OCI-LY1 (cell line): ENCODE measurements around the gene ARHGAP9.

ENCODE experiments used
- H2AFZ ChIP-seq: fragments of 200-600 bp; sonication (generic), shearing (Covaris generic); 2 replicates; pipeline ENCODE4 v1.6.0; 2014; ENCODE audit warnings: antibody characterized with exemption, mild to moderate bottlenecking, low read length
- H3F3A ChIP-seq: fragments of 200-600 bp; sonication (generic), shearing (Covaris generic); 2 replicates; pipeline ENCODE4 v1.6.0; 2014; ENCODE audit warnings: mild to moderate bottlenecking, antibody characterized with exemption, low read length, moderate library complexity; ENCODE audit not compliant: insufficient read depth
- H3K27ac ChIP-seq: fragments of 200-600 bp; sonication (generic); 2 replicates; pipeline ENCODE4 v1.5.1; 2014; ENCODE audit warnings: low read length, mixed run types, mild to moderate bottlenecking, low read depth; ENCODE audit not compliant: poor library complexity, severe bottlenecking
- H3K27me3 ChIP-seq: fragments of 200-600 bp; sonication (generic); 2 replicates; pipeline ENCODE4 v1.6.0; 2014; ENCODE audit warnings: antibody characterized with exemption, mild to moderate bottlenecking, low read length, moderate library complexity; ENCODE audit not compliant: insufficient read depth
- H3K36me3 ChIP-seq: fragments of 200-600 bp; sonication (generic); 2 replicates; pipeline ENCODE4 v1.6.1; 2014; ENCODE audit warnings: mild to moderate bottlenecking, antibody characterized with exemption, low read length, moderate library complexity, mixed read lengths; ENCODE audit not compliant: insufficient read depth
- H3K4me1 ChIP-seq: fragments of 200-600 bp; sonication (generic); 2 replicates; pipeline ENCODE4 v1.5.1; 2014; ENCODE audit warnings: mild to moderate bottlenecking, low read length, moderate library complexity; ENCODE audit not compliant: insufficient read depth, severe bottlenecking
- H3K4me2 ChIP-seq: fragments of 200-600 bp; sonication (generic), shearing (Covaris generic); 2 replicates; pipeline ENCODE4 v1.6.1; 2014; ENCODE audit warnings: low read length
- H3K4me3 ChIP-seq: fragments of 200-600 bp; sonication (generic); 2 replicates; pipeline ENCODE4 v1.5.1; 2014; ENCODE audit warnings: low read length, low read depth, mild to moderate bottlenecking, mixed read lengths; ENCODE audit not compliant: poor library complexity, severe bottlenecking
- H3K79me2 ChIP-seq: fragments of 200-600 bp; shearing (Covaris generic); 2 replicates; pipeline ENCODE4 v1.6.1; 2016; ENCODE audit warnings: mixed run types, low read length, mixed read lengths; ENCODE audit not compliant: insufficient read depth
- H3K9ac ChIP-seq: fragments of 200-600 bp; sonication (generic), shearing (Covaris generic); 2 replicates; pipeline ENCODE4 v1.6.1; 2014; ENCODE audit warnings: mild to moderate bottlenecking, low read length, mixed read lengths
- H3K9me2 ChIP-seq: fragments of 200-600 bp; sonication (generic), shearing (Covaris generic); 2 replicates; pipeline ENCODE4 v1.6.1; 2014; ENCODE audit warnings: low read depth, mild to moderate bottlenecking, low read length, mixed read lengths
- H3K9me3 ChIP-seq: fragments of 200-600 bp; shearing (Covaris generic); 2 replicates; pipeline ENCODE4 v1.6.1; 2014; ENCODE audit warnings: low read length, mixed read lengths
- H4K20me1 ChIP-seq: fragments of 200-600 bp; sonication (generic), shearing (Covaris generic); 2 replicates; pipeline ENCODE4 v1.6.0; 2016; ENCODE audit warnings: mild to moderate bottlenecking, low read length; ENCODE audit not compliant: insufficient read depth
- EZH2 ChIP-seq: fragments of 200-600 bp; sonication (generic), shearing (Covaris generic); IDR thresholded peaks from 2 replicates; pipeline ENCODE4 v1.8.0; 2017; ENCODE audit warnings: borderline replicate concordance, mixed run types, mild to moderate bottlenecking, antibody characterized with exemption, low read length, moderate library complexity, mixed read lengths
- TF ChIP-seq, protein P1 (sequence below): fragments of 200-600 bp; sonication (generic), shearing (Covaris generic); IDR thresholded peaks from 2 replicates; pipeline ENCODE4 v1.5.1; 2017; ENCODE audit warnings: mild to moderate bottlenecking, antibody characterized with exemption, low read length, moderate library complexity, mixed read lengths

The ARHGAP9 gene

DNA sequence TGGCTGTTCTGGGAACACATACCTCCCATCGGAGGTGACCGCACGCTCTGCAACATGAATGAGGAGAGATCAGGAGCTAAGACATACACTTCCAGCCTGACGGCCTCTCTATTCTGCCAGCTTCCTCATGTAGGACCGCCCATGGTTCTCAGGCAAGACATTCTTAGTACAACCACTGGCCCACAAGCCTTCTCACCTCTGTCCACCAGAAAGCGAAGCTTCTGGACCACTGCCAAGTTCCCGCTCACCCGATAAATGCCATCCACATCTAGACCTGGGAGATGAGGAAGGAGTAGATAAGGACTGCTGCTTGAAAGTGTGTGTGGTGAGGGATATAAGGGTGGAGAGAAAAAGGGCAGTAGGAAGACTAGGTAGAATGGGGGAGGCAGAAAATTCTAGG lies 5.2 kb downstream of the ARHGAP9 start:
- Histone ChIP-seq H3K4me3 (no peak overlapping the region), H3K9me2 (no peaks in the 10 kb centered on the region), H3K27ac (no peak overlapping the region), H3K79me2 (no peaks in the 10 kb centered on the region), H3K27me3 (no peaks in the 10 kb centered on the region), H3K9ac (no peak overlapping the region), H3F3A (no peaks in the 10 kb centered on the region), H3K4me2 (no peak overlapping the region), H2AFZ (no peak overlapping the region), H3K36me3 (no peaks in the 10 kb centered on the region; the same call in 1 of the 2 replicates), H3K9me3 (no peaks in the 10 kb centered on the region), H4K20me1 (no peaks in the 10 kb centered on the region), H3K4me1 (peaks cover 35% of the 10 kb centered on the region)
- TF ChIP-seq, protein P1, sequence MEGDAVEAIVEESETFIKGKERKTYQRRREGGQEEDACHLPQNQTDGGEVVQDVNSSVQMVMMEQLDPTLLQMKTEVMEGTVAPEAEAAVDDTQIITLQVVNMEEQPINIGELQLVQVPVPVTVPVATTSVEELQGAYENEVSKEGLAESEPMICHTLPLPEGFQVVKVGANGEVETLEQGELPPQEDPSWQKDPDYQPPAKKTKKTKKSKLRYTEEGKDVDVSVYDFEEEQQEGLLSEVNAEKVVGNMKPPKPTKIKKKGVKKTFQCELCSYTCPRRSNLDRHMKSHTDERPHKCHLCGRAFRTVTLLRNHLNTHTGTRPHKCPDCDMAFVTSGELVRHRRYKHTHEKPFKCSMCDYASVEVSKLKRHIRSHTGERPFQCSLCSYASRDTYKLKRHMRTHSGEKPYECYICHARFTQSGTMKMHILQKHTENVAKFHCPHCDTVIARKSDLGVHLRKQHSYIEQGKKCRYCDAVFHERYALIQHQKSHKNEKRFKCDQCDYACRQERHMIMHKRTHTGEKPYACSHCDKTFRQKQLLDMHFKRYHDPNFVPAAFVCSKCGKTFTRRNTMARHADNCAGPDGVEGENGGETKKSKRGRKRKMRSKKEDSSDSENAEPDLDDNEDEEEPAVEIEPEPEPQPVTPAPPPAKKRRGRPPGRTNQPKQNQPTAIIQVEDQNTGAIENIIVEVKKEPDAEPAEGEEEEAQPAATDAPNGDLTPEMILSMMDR = no peak
- no peak for TF ChIP-seq EZH2

DNA sequence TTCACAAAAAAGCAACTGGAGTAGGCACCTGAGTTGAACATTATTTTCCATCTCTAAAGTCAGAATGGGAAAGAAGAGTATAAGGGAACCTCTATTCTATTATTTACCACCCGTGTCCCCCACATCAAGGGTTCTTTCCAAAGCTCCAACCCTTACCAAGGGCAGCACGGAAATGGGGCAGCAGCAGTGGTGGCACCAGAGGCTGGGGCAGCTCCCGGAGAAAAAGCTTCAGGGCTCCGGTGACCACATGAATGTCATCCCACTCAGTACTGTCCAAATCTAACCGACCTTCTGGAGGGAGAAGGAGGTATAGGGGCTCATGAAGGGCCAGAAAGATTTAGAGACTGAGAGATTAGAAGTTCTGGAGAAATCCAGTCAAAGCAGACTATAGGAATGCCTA lies 5.8 kb downstream of the ARHGAP9 start:
- Histone ChIP-seq H3K36me3 (no peaks in the 10 kb centered on the region; the same call in 1 of the 2 replicates), H4K20me1 (no peaks in the 10 kb centered on the region), H3F3A (no peaks in the 10 kb centered on the region), H3K4me2 (no peak overlapping the region), H3K9me2 (no peaks in the 10 kb centered on the region), H3K79me2 (no peaks in the 10 kb centered on the region), H3K9ac (no peak overlapping the region), H3K9me3 (no peaks in the 10 kb centered on the region), H3K27me3 (0 out of 2 replicates have a peak, but pooled peaks cover 3% of the 10 kb centered on the region), H3K27ac (no peak overlapping the region), H3K4me3 (no peak overlapping the region), H2AFZ (no peak overlapping the region), H3K4me1 (peaks cover 29% of the 10 kb centered on the region)
- TF ChIP-seq, protein P1 = no peak
- no peak for TF ChIP-seq EZH2

DNA sequence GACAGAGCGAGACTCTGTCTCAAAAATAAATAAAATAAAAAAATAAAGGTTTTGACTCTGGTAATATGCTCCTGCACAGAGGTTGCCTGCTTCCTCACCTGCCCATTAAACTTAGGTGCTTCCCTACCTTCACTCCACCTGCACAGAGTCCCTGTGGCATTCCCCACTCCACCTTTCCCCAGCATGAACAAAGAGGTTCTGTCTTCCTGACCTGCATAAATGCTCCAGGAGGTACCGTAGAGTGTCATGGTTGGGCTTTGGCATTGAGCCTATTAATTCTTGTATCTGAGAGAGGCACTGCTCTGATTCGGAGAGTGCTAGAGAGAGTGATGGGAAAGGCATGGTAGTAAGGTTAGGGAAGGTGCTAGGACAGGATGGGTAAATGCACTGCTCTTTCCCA lies 6.3 kb downstream of the ARHGAP9 start:
- H3K9ac ChIP-seq = no peak overlapping the region
- H3K27ac ChIP-seq = no peak overlapping the region
- no peaks in the 10 kb centered on the region for H4K20me1 ChIP-seq
- H3K36me3 ChIP-seq = no peaks in the 10 kb centered on the region; the same call in 1 of the 2 replicates
- no peaks in the 10 kb centered on the region for H3F3A ChIP-seq
- no peaks in the 10 kb centered on the region for H3K9me2 ChIP-seq
- H3K4me2 ChIP-seq = no peak overlapping the region
- H3K4me3 ChIP-seq = no peak overlapping the region
- no peaks in the 10 kb centered on the region for H3K79me2 ChIP-seq
- no peak overlapping the region for H2AFZ ChIP-seq
- 0 out of 2 replicates have a peak, but pooled peaks cover 4% of the 10 kb centered on the region for H3K27me3 ChIP-seq
- peaks cover 24% of the 10 kb centered on the region for H3K4me1 ChIP-seq
- H3K9me3 ChIP-seq = no peaks in the 10 kb centered on the region
- TF ChIP-seq, protein P1 = no peak
- no peak for TF ChIP-seq EZH2
